ENCODE data around the gene ARL6IP4.

The ARL6IP4 gene

DNA sequence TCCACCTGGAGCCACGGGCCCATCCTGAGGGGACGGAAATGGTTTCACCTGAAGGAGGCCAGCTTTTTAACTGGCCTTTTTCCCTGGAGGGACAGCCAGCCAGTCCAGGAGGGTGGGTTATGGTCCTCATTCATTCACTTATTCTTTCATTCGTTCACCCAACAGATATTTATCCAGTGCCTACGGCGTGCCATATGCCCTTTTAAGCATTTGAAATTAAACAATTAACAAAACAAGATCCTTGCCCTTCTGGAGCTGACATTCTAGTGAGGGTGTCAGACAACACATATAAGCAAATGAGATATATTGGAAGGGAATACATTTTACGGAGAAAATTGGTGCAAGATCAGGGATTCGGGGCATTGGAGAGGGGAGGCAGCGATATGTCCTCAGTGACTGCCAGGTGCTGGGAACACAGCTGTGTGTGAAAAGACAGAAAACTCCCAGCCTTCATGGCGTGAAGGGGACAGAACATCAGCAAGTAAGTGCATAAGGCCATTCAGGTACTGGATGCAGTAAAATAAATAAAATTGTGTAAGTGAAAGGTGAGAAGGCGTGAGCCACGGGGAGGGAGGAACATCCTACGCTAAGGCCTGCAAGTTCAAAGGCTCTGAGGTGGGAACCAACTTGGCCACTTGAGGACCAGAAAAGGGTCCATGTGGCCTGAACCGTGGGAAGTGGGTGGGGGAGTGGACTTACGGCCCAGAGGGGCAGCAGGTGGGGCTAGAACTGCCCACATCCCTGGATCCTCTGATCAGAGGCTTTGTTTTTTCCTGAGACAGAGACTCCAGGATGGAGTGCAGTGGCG, 13.5 kb upstream of the ARL6IP4 start:
- no peaks in the 10 kb centered on the region for H3K27me3 ChIP-seq
- H3K9me3 ChIP-seq, result no peaks in the 10 kb centered on the region
- peaks cover 16% of the 10 kb centered on the region for H3K4me1 ChIP-seq
- no peak overlapping the region for H3K4me3 ChIP-seq (ENCODE audit: low read depth, low read length)
- no peak for DNase-seq
- TF ChIP-seq, protein P1, sequence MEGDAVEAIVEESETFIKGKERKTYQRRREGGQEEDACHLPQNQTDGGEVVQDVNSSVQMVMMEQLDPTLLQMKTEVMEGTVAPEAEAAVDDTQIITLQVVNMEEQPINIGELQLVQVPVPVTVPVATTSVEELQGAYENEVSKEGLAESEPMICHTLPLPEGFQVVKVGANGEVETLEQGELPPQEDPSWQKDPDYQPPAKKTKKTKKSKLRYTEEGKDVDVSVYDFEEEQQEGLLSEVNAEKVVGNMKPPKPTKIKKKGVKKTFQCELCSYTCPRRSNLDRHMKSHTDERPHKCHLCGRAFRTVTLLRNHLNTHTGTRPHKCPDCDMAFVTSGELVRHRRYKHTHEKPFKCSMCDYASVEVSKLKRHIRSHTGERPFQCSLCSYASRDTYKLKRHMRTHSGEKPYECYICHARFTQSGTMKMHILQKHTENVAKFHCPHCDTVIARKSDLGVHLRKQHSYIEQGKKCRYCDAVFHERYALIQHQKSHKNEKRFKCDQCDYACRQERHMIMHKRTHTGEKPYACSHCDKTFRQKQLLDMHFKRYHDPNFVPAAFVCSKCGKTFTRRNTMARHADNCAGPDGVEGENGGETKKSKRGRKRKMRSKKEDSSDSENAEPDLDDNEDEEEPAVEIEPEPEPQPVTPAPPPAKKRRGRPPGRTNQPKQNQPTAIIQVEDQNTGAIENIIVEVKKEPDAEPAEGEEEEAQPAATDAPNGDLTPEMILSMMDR (IDR thresholded peaks at IDR 0.05; ENCODE audit: low read depth, low read length), result no peak
- H3K36me3 ChIP-seq, result no peaks in the 10 kb centered on the region

DNA sequence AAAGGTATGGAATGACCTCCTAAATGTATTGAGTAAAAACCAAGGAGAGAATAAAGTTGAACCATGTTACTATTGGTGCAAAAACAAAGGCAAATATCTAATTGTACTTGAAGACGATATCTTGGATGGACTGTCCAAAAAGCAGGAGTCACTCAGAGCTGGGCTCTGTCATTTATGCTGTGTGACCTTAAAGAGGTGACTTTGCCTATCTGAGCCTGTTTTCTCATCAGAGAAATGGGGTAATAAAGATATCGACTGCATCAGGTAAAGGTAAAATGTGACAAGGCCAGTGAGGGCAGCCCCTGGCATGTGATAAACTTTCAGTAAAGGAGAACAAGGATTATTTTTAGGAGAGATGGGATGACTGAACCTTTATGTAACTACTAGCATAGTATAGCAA, 12.4 kb upstream of the ARL6IP4 start:
- Histone ChIP-seq H3K4me1 (peaks cover 14% of the 10 kb centered on the region), H3K36me3 (no peaks in the 10 kb centered on the region), H3K4me3 (ENCODE audit: low read depth, low read length) (no peak overlapping the region), H3K27me3 (no peaks in the 10 kb centered on the region), H3K9me3 (no peaks in the 10 kb centered on the region)
- DNase-seq, result no peak
- TF ChIP-seq, protein P1 (IDR thresholded peaks at IDR 0.05; ENCODE audit: low read depth, low read length), result no peak

DNA sequence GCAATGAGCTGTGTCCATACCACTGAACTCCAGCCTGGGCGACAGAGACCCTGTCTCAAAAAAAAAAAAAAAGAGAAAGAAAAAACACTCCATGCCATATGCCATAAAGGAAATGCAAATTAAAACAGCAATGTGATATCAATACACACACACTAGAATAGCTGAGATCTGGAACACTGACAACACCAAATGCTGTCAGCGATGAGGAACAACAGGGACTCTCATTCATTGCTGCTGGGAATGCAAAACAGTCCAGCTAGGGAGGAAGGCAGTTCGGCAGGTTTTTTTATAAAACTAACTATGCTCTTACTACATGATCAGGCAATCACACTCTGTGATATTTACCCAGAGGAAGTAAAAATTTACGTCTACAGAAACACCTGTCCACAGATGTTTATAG, 10.8 kb upstream of the ARL6IP4 start:
- no peak overlapping the region for H3K4me3 ChIP-seq (ENCODE audit: low read depth, low read length)
- H3K27me3 ChIP-seq, result no peaks in the 10 kb centered on the region
- peaks cover 2% of the 10 kb centered on the region for H3K4me1 ChIP-seq
- TF ChIP-seq, protein P1 (IDR thresholded peaks at IDR 0.05; ENCODE audit: low read depth, low read length), result no peak
- DNase-seq, result no peak
- no peaks in the 10 kb centered on the region for H3K9me3 ChIP-seq
- no peaks in the 10 kb centered on the region for H3K36me3 ChIP-seq

DNA sequence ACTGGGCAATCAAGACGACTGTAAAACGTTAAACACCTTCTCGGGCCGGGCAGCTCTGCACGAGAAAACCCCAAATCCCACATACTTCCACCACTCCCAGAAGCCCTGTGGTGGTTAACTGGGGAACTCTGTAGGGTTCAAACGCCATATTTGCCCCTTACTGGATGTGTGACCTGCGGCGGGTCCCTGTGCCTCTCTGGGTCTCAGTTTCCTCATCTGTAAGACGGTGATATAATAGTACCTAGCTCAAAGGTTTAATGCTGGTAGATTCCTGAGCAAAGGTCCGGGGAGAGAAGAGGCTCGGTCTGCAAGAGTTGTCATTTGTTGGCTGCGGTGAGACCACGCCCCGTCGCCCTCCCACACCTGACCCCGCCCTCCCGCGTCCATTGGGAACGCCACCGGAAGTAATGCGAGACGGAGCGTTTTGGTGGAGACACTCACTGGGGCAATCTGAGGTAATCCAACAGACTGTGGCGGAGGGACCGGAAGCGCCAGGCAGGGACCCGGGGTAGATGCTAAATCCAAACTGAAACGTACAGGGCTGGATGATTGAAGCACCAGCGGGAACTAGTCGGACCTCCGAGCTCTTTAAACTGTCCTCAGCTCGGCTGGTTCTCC, 6.1 kb upstream of the ARL6IP4 start:
- no peaks in the 10 kb centered on the region for H3K27me3 ChIP-seq
- TF ChIP-seq, protein P1 (IDR thresholded peaks at IDR 0.05; ENCODE audit: low read depth, low read length), result no peak
- H3K4me3 ChIP-seq (ENCODE audit: low read depth, low read length), result peak overlapping the region; percentile 98
- H3K36me3 ChIP-seq, result no peaks in the 10 kb centered on the region
- no peaks in the 10 kb centered on the region for H3K4me1 ChIP-seq
- DNase-seq, result peak; percentile 98
- no peaks in the 10 kb centered on the region for H3K9me3 ChIP-seq

DNA sequence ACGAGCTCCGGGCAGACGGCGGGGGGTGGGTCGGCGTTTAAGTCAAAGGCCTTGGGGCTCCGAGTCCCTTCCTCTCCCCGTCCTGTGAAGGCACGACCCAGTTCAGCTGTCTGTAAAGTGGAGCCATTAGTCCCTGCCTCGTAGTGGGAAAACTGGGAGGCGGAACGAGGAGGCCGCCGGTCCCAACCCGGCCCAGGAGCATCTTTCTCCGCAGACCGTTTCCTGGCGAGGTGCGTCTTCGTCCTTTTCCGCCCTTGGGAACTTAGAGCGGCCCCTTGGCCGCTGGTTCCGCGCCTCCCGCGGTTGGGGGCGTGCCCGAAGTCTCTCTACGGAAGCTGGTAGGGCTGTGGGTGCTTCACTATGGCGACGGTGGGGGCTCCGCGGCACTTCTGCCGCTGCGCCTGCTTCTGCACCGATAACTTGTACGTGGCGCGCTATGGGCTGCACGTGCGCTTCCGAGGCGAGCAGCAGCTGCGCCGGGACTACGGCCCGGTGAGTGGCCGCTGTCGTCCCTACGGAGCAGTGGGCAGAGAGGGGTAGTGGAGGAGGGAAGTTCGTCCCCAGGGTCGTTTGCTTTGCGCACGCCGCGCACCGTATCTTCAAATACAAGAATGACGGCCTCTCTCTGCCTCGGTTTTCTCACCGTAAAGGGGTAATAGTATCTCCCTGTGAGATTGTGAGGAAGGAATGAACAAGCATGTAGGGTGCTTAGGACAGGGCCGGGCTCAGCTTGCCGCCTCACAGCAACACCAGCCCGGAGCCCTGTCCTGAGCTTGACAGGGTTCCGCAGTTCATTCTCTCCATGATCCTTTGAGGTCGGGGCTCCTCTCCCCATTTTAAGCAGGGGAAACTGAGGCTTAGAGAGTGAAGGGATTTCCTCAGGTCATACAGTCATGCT, 5.3 kb upstream of the ARL6IP4 start, which contains the start of gene OGFOD2:
Gene OGFOD2 (plus strand): TSS at position 353 of the 898 bp plus-strand sequence. CDS start 8 bp downstream, at position 361.
- H3K27me3 ChIP-seq, result no peaks in the 10 kb centered on the region
- H3K36me3 ChIP-seq, result no peaks in the 10 kb centered on the region
- peak within 1 kb of the TSS; percentile 98 for H3K4me3 ChIP-seq (ENCODE audit: low read depth, low read length)
- H3K4me1 ChIP-seq, result no peaks in the 10 kb centered on the region
- TF ChIP-seq, protein P1 (IDR thresholded peaks at IDR 0.05; ENCODE audit: low read depth, low read length), result no peak
- H3K9me3 ChIP-seq, result no peaks in the 10 kb centered on the region
- DNase-seq, result peak; percentile 94

Measured in BE2C (cell line).